HepG2 (cell line): ENCODE results near the gene KIF2C. TPM values are rescaled to one million over a fixed set of nuclear protein-coding genes. Genes with fewer than 3 reads are reported as not detected.

Experiments used
- AGO2 ChIP-seq: fragments of 200-400 bp; formaldehyde crosslinking; optimal IDR thresholded peaks from 2 replicates; pipeline ENCODE3; 2017; ENCODE audit warnings: mild to moderate bottlenecking, low read depth, low read length, moderate library complexity
- AKAP8 ChIP-seq: sonication (generic); formaldehyde crosslinking; IDR thresholded peaks from 2 replicates; pipeline ENCODE4 v1.5.1; 2020; ENCODE audit warnings: mild to moderate bottlenecking, missing genetic modification reagents
- ARNT ChIP-seq: fragments of 450-650 bp; IDR thresholded peaks from 2 replicates; pipeline ENCODE4 v1.6.1; 2017
- ATM ChIP-seq: fragments of 450-650 bp; IDR thresholded peaks from 2 replicates; pipeline ENCODE4 v1.7.1; 2017; ENCODE audit warnings: mild to moderate bottlenecking, borderline replicate concordance
- ERF ChIP-seq: IDR thresholded peaks from 2 replicates; pipeline ENCODE4 v1.6.1; 2018; ENCODE audit warnings: missing biosample characterization, missing genetic modification reagents
- FOXC1 ChIP-seq: sonication (generic); formaldehyde crosslinking; IDR thresholded peaks from 2 replicates; pipeline ENCODE4 v1.8.0; 2022; ENCODE audit warnings: mild to moderate bottlenecking, missing genetic modification reagents, borderline replicate concordance
- FOXM1 ChIP-seq: sonication (generic); formaldehyde crosslinking; IDR thresholded peaks from 2 replicates; pipeline ENCODE4 v1.5.0; 2020; ENCODE audit warnings: missing genetic modification reagents
- KDM5A ChIP-seq: fragments of 200-600 bp; sonication (generic); IDR thresholded peaks from 2 replicates; pipeline ENCODE4 v1.7.0; 2018; ENCODE audit warnings: antibody characterized with exemption, mild to moderate bottlenecking, low read length, borderline replicate concordance
- KDM5B ChIP-seq: sonication (generic); formaldehyde crosslinking; IDR thresholded peaks from 2 replicates; pipeline ENCODE4 v1.4.0; 2020; ENCODE audit warnings: missing genetic modification reagents, mild to moderate bottlenecking, borderline replicate concordance
- NBN ChIP-seq: fragments of 450-650 bp; conservative IDR thresholded peaks from 2 replicates; pipeline ENCODE4 v1.6.1; 2017
- PAX8 ChIP-seq: sonication (generic); formaldehyde crosslinking; IDR thresholded peaks from 2 replicates; pipeline ENCODE4 v1.8.0; 2022; ENCODE audit warnings: mild to moderate bottlenecking, missing genetic modification reagents, borderline replicate concordance
- PITX1 ChIP-seq: sonication (generic); formaldehyde crosslinking; IDR thresholded peaks from 2 replicates; pipeline ENCODE4 v1.5.1; 2020; ENCODE audit warnings: mild to moderate bottlenecking, missing genetic modification reagents
- POLR2G ChIP-seq: fragments of 200-400 bp; formaldehyde crosslinking; IDR thresholded peaks from 2 replicates; pipeline ENCODE4 v1.6.1; 2018; ENCODE audit warnings: mild to moderate bottlenecking, low read depth, low read length, moderate library complexity
- RFXANK ChIP-seq: IDR thresholded peaks from 2 replicates; pipeline ENCODE4 v1.6.1; 2016
- SNAI1 ChIP-seq: sonication (generic); formaldehyde crosslinking; IDR thresholded peaks from 2 replicates; pipeline ENCODE4 v1.5.0; 2020; ENCODE audit warnings: mild to moderate bottlenecking, missing genetic modification reagents, borderline replicate concordance
- ZNF251 ChIP-seq: sonication (generic); formaldehyde crosslinking; IDR thresholded peaks from 2 replicates; pipeline ENCODE4 v1.9.0; 2021; ENCODE audit warnings: mild to moderate bottlenecking, missing genetic modification reagents
- ZNF7 ChIP-seq: IDR thresholded peaks from 2 replicates; pipeline ENCODE4 v1.6.1; 2016; ENCODE audit warnings: missing biosample characterization, missing genetic modification reagents
- ZNF878 ChIP-seq: sonication (generic); formaldehyde crosslinking; IDR thresholded peaks from 2 replicates; pipeline ENCODE4 v1.8.1; 2023; ENCODE audit warnings: mild to moderate bottlenecking, missing genetic modification reagents, moderate library complexity
- polyA plus RNA-seq, 8 experiments: library from polyadenylated mRNA; depleted of rRNA in 3 of 8; stranded (reverse) in 7 of 8; unstranded in 1 of 8; fragments of >200 nt; fragmentation: Illumina TruSeq in 4 of 8; extraction: Trizol in 4 of 8; gene quantifications; 2 replicates each; pipeline versions ENCODE4 v1.2.1 to v1.2.3, GENCODE V29; 2011 to 2016; ENCODE audit warnings: low read depth in 4 of 8, missing spikeins in 1 of 8, mixed read lengths in 1 of 8; ENCODE audit not compliant: insufficient read depth in 1 of 8
- total RNA-seq, 5 experiments: library from RNA; depleted of rRNA; stranded (reverse); fragments of >200 nt; fragmentation: Illumina TruSeq; extraction: Trizol; gene quantifications; 2 replicates each; pipeline ENCODE4 v1.2.3, GENCODE V29; 2016; ENCODE audit warnings: low read depth in 1 of 5
- TF ChIP-seq, protein P1 (sequence below): conservative IDR thresholded peaks from 2 replicates; pipeline ENCODE4 v1.6.1; 2018; ENCODE audit warnings: missing genetic modification reagents
- TF ChIP-seq, protein P2 (sequence below): sonication (generic); formaldehyde crosslinking; IDR thresholded peaks from 2 replicates; pipeline ENCODE4 v1.4.0; 2020; ENCODE audit warnings: mild to moderate bottlenecking, missing genetic modification reagents
- TF ChIP-seq, protein P3 (sequence below): sonication (generic); formaldehyde crosslinking; IDR thresholded peaks from 2 replicates; pipeline ENCODE4 v1.4.0; 2020; ENCODE audit warnings: mild to moderate bottlenecking, missing genetic modification reagents, borderline replicate concordance
- TF ChIP-seq, protein P4 (sequence below): sonication (generic); formaldehyde crosslinking; IDR thresholded peaks from 2 replicates; pipeline ENCODE4 v1.5.0; 2020; ENCODE audit warnings: mild to moderate bottlenecking, missing genetic modification reagents, borderline replicate concordance
- TF ChIP-seq, protein P5 (sequence below): sonication (generic); formaldehyde crosslinking; conservative IDR thresholded peaks from 2 replicates; pipeline ENCODE4 v1.8.0; 2022; ENCODE audit warnings: mild to moderate bottlenecking, moderate library complexity, missing genetic modification reagents

The KIF2C gene
- total and polyA plus RNA-seq, 2 of the 13 experiments (the other 11 are each of a cell fraction or from before 2014, with no cell fraction given), result 29.7 to 53.7 TPM

DNA sequence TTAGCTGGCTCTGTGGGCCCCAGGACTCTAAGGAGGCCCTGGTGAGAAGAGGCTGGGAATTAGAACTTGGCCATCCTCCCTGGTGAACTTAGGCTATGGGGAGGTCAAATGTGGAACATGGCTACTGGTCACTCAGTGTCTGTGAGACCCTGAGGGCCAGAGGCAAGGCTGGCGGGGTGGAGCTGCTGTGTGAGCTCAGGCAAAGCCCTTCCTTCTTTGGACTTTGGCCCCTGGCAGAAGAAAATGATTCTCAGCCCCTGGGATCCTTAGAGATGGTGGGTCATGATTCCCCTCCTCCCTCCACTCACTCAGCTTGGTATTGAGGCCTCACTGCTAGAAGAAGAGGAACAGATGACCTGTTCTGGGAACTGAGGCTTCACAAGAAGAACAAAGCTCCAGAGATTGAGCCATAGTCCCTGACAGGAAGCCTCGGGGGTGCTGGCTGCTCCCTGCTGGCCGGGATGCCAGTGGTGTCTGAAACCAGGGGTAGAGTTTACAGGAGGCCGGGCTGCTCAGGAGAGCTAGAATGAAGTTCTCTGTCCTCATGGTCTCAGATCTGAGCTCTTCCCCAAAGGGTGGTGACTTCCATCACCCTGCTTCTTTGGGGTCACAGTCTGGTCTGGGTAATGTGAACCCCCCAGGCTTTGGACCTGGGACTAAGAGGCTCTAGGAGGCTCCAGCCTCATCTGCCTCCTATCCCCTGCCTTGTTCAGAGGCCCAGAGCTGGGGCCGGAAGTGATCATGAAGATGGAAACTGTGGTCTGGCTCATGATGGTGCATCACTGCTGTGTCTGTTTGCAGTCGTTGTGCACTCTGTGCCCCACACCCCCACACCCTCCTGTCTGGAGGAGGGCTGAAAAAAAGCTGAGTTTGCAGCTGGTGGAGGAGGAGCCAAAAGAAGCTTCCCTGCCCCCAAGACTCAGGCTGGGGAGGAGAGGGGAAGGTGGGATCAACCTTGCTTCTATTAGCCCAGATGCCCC, 69.6 kb downstream of the KIF2C start (continued):
- TF ChIP-seq, protein P1, sequence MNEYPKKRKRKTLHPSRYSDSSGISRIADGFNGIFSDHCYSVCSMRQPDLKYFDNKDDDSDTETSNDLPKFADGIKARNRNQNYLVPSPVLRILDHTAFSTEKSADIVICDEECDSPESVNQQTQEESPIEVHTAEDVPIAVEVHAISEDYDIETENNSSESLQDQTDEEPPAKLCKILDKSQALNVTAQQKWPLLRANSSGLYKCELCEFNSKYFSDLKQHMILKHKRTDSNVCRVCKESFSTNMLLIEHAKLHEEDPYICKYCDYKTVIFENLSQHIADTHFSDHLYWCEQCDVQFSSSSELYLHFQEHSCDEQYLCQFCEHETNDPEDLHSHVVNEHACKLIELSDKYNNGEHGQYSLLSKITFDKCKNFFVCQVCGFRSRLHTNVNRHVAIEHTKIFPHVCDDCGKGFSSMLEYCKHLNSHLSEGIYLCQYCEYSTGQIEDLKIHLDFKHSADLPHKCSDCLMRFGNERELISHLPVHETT (CRISPR knock-in tag), result no peak
- TF ChIP-seq AGO2 (no peak), FOXM1 (no peak), AKAP8 (CRISPR knock-in tag) (no peak), ARNT (no peak), ZNF251 (CRISPR knock-in tag) (no peak), KDM5B (no peak), ERF (CRISPR knock-in tag) (no peak; the same call in none of the 2 replicates), PITX1 (no peak), ATM (no peak), PAX8 (CRISPR knock-in tag) (no peak), KDM5A (no peak), FOXC1 (CRISPR knock-in tag) (peak; percentile 65; the same call in 1 of the 2 replicates), ZNF878 (CRISPR knock-in tag) (no peak), SNAI1 (CRISPR knock-in tag) (peak; percentile 60; the same call in 1 of the 2 replicates), NBN (no peak), POLR2G (peak; percentile 50), RFXANK (no peak), ZNF7 (no peak)
- TF ChIP-seq, protein P2, sequence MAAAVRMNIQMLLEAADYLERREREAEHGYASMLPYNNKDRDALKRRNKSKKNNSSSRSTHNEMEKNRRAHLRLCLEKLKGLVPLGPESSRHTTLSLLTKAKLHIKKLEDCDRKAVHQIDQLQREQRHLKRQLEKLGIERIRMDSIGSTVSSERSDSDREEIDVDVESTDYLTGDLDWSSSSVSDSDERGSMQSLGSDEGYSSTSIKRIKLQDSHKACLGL (CRISPR knock-in tag), result no peak
- TF ChIP-seq, protein P3, sequence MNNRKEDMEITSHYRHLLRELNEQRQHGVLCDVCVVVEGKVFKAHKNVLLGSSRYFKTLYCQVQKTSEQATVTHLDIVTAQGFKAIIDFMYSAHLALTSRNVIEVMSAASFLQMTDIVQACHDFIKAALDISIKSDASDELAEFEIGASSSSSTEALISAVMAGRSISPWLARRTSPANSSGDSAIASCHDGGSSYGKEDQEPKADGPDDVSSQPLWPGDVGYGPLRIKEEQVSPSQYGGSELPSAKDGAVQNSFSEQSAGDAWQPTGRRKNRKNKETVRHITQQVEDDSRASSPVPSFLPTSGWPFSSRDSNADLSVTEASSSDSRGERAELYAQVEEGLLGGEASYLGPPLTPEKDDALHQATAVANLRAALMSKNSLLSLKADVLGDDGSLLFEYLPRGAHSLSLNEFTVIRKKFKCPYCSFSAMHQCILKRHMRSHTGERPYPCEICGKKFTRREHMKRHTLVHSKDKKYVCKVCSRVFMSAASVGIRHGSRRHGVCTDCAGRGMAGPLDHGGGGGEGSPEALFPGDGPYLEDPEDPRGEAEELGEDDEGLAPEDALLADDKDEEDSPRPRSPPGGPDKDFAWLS, result no peak
- TF ChIP-seq, protein P4, sequence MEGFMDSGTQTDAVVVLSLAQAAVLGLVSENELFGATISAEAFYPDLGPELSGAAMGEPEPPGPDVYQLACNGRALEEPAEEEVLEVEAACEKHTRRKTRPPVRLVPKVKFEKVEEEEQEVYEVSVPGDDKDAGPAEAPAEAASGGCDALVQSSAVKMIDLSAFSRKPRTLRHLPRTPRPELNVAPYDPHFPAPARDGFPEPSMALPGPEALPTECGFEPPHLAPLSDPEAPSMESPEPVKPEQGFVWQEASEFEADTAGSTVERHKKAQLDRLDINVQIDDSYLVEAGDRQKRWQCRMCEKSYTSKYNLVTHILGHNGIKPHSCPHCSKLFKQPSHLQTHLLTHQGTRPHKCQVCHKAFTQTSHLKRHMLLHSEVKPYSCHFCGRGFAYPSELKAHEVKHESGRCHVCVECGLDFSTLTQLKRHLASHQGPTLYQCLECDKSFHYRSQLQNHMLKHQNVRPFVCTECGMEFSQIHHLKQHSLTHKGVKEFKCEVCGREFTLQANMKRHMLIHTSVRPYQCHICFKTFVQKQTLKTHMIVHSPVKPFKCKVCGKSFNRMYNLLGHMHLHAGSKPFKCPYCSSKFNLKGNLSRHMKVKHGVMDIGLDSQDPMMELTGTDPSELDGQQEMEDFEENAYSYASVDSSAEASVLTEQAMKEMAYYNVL, result no peak
- TF ChIP-seq, protein P5, sequence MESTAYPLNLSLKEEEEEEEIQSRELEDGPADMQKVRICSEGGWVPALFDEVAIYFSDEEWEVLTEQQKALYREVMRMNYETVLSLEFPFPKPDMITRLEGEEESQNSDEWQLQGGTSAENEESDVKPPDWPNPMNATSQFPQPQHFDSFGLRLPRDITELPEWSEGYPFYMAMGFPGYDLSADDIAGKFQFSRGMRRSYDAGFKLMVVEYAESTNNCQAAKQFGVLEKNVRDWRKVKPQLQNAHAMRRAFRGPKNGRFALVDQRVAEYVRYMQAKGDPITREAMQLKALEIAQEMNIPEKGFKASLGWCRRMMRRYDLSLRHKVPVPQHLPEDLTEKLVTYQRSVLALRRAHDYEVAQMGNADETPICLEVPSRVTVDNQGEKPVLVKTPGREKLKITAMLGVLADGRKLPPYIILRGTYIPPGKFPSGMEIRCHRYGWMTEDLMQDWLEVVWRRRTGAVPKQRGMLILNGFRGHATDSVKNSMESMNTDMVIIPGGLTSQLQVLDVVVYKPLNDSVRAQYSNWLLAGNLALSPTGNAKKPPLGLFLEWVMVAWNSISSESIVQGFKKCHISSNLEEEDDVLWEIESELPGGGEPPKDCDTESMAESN, result no peak
